HG03558 (cell line): ENCODE data around the gene PRKAR1B.

Experiments used
- ATAC-seq: cut with Tn5 transposase; IDR thresholded peaks from one replicate; pipeline ENCODE4 v1.9.1; 2021; ENCODE audit warnings: moderate number of reproducible peaks; ENCODE audit not compliant: unreplicated experiment; ENCODE audit errors: extremely low read depth

Gene PRKAR1B

DNA sequence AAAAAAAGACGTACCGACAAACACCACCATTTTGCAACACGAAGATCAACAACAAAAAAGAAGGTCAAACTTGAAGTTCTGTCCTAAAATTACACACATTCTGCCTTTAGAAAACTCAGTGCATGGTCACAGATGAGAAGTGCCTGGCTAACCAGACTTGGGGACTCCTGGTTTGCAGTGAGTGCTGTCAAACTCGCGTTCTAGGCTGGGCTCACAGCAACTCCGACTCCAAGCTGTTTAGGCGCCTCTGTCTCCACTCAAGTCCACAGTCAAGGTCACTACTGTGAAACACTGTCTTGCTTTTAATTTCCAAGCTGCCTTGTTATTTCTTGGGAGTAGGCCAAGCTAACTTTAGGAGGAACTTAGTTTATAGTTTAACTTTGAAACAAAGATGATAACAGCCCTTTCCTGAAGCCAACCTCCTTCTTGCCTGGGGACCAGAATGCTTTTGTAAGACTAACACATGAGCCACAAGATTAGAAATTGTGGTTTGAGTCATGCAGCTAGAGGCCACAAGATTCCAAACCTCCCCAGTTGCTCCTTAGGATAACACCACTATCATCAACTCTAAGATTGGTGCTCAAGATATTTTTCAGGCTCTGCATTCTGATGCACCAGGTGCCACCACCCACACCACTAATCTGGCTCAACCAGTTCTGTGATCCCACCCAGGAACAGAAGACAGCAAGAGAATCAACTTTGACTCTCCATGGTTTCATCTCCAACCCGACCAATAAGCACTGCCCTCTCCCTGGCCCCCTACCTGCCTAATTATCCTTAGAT, 1.7 kb downstream of the PRKAR1B start:
- ATAC-seq: no peak

DNA sequence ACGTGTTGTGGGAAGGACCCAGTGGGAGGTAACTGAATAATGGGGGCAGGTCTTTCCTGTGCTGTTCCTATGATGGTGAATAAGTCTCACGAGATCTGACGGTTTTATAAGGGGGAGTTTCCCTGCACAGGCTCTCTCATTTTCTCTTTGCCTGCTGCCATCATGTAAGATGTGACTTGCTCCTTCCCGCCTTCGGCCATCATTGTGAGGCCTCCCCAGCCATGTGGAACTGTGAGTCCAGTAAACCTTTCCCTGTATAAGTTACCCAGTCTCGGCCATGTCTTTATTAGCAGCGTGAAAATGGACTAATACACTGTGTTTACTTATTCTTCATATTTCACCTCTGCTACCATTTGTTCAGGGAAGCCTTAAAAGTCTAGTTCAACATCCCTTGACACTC, 2.8 kb downstream of the PRKAR1B start:
- no peak for ATAC-seq

DNA sequence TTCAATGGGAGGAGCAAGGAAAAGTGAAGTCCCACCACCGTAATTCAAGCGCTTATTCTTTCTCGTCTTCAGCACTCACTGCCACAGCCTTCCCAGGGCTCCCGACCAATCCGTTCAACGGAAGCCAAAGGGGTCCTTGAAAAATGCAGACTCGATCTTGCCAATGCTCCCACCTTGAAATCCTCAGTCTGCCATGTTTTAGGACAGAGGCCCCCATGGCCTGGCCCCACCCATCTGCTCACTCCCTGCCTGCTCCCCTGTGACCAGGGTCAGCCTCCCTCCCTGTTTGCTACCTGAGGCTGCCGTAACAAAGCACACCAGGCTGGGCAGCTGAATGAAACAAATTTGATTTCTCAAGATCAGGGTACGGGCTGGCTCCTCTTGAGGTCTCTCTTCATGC, 3.5 kb downstream of the PRKAR1B start:
- ATAC-seq: no peak

DNA sequence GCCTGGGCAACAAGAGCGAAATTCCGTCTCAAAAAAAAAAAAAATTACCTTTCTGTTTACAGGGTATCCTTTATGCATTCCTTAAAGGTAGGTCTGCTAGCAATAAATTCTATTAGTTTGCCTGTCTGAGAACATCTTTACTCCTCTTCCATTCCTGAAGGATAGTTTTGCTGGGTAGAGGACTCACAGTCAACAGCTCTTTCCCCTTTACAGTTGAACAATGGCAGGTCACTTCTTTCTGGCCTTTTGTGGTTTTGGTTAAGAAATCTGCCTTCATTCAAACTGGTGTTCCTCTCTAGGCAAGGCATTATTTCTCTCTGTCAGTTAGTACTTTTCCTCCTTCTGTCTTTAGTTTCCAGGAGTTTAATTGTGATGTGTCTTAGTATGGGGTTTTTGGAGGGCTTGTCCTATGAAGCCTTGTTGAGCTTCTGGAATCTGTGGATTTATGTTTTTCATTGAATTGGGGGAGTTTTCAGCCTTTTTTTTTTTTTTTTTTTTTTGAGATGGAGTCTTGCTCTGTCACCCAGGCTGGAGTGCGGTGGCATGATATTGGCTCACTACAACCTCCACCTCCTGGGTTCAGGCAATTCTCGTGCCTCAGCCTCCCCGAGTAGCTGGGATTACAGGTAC, 5.3 kb downstream of the PRKAR1B start:
- ATAC-seq: no peak

- ATAC-seq: no peak
Measured at GRCh38 chr7:716636-717035, 10.4 kb downstream of the PRKAR1B start.

GRCh38 chr7:716222-716621, 10.9 kb downstream of the PRKAR1B start:
- no peak for ATAC-seq

- ATAC-seq: no peak
Measured at GRCh38 chr7:714251-714671, 12.8 kb downstream of the PRKAR1B start.

DNA sequence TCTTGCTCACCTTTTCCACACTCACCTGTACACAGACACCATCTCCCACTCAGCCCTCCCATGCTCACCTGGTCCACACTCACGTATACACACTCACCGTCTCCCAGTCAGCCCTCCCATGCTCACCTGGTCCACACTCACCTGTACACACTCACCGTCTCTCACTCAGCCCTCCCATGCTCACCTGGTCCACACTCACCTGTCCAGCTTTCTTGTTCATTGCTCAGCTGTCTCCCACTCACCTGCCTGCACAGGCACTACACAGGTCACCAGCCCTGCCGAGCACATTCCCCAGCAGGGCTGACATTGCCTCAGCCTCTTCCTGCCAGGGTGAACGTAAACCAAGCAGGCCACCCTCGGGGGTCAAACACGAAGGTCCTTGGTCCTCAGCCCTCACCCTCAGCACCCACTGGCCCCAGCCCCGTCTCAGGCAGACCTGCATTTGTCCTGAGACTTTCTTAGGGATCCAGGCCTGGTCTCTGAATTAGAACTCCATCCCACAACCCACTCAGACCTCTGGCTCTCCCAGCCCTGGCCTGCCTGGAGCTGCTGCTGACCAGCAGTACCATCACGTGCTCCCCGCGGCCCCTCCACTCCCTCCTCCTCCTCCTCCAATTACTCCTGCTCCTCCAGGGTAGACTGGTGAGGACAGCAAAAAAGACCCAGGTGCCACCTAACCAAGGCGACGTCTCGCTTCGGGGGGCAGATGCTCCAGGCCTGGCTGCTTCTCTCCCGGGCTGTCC, 13.4 kb downstream of the PRKAR1B start:
- ATAC-seq: no peak

GRCh38 chr7:713139-713457, 14.0 kb downstream of the PRKAR1B start:
- ATAC-seq: no peak

DNA sequence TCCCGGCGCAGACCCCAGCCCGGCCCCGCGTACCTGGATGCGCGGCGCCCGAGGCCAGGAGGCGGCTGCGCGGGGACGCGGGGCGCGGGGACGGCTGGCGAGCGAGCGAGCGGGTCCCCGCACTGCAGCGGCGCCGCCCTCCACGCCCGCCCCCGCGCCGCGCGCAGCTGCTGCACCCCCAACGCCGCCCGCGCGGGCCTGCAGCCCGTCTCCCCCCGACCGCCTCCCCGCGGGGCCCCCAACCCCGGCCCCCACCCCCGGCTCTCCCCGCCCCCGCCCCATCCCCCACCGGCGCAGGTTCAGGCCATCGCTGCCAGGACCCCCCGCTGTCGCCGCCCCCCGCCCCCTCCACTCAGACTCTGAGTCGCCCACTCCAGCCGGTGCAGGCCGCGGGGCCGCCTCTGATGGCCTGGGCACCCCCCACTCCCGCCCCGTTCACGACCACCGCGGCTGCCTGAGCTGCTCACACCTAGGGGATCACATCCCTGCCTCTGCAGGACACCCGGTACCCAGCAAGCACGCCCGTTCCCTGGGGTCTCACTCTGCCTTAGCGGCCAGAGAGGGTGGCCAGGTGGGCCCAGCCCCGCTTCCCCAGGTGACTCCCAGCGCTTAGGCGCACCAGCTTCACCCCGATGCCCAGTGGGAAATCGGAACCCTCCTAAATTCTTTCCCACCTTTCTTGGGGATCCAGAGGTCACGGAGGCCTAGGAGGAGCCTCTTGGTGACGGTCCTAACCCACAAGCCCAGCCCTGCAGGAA, 14.5 kb downstream of the PRKAR1B start:
- ATAC-seq: no peak

DNA sequence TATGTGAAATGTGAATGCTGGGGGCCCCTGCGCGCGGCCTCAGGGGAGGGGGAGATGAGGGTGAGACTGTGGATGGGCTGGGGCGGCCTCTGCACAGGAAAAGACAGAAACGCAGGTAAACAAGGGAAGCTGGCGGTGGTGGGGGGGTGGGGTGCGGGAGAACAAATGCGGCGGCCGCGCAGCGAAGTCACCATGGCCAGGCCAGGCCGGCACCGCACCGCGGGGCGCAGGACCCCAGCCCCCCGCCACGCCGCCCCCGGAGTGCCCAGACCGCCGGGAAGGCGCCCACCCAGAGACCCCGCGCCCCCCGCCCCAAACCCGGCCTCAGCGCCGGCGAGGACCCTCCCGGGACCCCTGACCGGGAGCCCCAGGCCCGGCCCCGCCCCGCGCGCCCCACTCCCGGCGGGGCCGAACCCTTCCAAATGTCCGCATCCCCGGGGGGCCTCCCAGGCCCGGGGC, 15.1 kb downstream of the PRKAR1B start:
- no peak for ATAC-seq

- no peak for ATAC-seq
Measured at GRCh38 chr7:711093-711921, 15.8 kb downstream of the PRKAR1B start.

DNA sequence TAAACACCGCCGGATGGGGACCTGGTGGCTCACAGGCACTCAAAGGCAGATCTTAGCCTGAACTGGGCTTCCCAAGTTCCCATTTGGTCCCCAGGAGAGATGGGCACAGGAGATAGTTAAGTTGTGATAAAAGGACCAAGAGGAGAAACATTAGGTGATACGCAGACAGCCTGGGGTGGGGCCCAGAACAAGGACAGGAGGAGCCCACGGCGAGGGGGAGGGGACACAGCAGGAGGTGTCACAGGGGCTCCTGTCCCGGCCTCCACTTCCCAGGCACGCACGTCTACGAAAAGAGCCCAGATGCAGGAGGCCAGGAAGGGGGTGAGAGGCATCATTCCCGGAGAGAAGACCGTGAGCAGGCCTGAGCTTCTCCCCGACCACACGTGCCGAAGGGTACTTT, 16.9 kb downstream of the PRKAR1B start:
- ATAC-seq: no peak

DNA sequence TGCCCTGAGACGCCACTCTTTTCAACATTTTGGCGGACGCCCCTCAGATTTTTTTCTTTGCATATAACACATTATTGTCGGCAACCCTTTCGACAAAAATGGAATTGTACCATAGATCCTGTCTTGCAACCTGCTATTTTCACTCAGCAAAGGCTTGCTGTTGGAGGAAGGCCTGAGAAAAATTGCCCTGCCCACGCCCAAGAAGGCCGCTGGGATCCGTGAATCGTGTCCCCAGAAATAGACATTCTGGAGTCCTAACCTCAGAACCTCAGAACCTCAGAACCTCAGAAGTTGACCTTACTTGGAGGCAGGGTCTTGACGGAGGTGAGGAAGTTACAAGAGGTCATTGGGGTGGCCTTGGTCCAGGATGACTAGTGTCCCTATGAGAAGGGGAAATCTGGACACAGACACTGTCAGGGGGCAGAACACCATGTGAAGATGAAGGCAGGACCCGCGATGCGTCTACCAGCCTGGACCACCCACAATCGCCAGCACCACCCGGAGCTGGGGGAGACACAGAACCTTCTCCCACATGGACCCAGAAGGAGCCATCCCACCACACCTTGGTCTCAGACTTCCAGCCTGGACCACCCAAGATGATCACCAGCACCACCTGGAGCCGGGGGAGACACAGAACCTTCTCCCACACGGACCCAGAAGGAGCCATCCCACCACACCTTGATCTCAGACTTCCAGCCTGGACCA, 19.6 kb downstream of the PRKAR1B start:
- ATAC-seq: no peak

GRCh38 chr7:706721-707120, 20.4 kb downstream of the PRKAR1B start:
- ATAC-seq: no peak

DNA sequence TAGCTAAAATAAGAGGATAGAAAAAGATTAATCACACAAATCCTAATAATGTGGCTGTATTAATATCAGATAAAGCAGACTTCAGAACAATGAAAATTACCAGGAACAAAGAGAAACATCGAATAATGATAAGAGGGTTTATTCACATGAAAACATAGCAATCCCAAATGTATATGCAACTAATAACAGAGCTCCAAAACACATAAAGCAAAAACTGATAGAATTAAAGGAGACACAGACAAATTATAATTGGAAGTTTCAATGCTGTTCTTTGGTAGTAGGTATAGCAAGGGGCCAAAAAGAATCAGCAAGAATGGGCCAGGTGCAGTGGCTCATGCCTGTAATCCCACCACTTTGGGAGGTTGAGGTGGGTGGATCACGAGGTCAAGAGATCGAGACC, 24.0 kb downstream of the PRKAR1B start:
- ATAC-seq: no peak

DNA sequence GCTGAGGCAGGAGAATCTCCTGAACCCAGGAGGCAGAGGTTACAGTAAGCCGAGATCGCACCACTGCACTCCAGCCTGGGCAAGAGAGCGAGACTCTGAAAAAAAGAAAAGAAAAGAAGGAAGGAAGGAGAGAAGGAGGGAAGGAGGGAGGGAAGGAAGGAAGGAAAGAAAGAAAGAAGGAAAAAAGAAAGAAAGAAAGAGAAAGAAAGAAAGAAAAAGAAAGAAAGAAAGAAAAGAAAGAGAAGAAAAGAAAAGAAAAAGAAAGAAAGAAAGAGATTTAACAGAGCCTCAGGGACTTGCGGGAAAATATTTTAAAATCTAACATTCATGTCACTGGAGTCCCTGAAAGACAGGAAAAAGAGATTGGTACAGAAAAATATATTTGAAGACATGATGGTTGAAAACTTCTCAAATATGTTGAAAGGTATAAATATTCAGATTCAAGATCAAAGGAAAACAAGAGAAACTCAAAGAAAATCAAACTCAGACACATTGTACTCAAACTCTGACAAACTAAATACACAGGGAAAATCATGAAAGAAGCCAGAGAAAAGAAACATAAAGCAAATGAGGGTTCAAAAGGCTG, 25.9 kb downstream of the PRKAR1B start:
- no peak for ATAC-seq

GRCh38 chr7:699476-700170, 27.5 kb downstream of the PRKAR1B start:
- ATAC-seq: no peak
